ENCODE results near the gene QSOX1. TPM values are rescaled to one million over a fixed set of nuclear protein-coding genes. Genes with fewer than 3 reads are reported as not detected.
A peak's percentile ranks its signal among the peaks of the same experiment; 100 is the strongest.

QSOX1 gene
- total RNA-seq, 4 donors from 2014 or later, result 104 to 138 (median 107) TPM

GRCh38 chr1:180175291-180175690, 20.6 kb downstream of the QSOX1 start:
- H3K27me3 ChIP-seq, result no peaks in the 10 kb centered on the region
- intact Hi-C loops (cut with DNase I), result loop anchor here (10.0 kb wide), 1 partner anchor 220 kb away; the partner anchor contains the start of gene CEP350
- H3K4me3 ChIP-seq, result no peak overlapping the region
- H3K27ac ChIP-seq (replicated peaks in 1 of 4), result no peak overlapping the region
- H3K4me1 ChIP-seq, result peaks cover 13 to 28% (median 16%) of the 10 kb centered on the region in 4 donors
- WGBS, result 92% methylated on average over 5 of the region's 9 CpGs
- H3K9me3 ChIP-seq, result no peaks in the 10 kb centered on the region
- peaks cover 3 to 16% (median 4%) of the 10 kb centered on the region in 4 donors for H3K36me3 ChIP-seq
- DNase-seq (ENCODE audit: extremely low spot score), result no peak
- TF ChIP-seq POLR2AphosphoS5 (IDR thresholded peaks at IDR 0.05) (no peak), POLR2A (IDR thresholded peaks at IDR 0.05; ENCODE audit: low read depth) (no peak), CTCF (IDR thresholded peaks at IDR 0.05) (no peak), EP300 (IDR thresholded peaks at IDR 0.05) (no peak)

- DNase-seq (ENCODE audit: extremely low spot score), result no peak
- TF ChIP-seq POLR2A (IDR thresholded peaks at IDR 0.05; ENCODE audit: low read depth) (no peak), POLR2AphosphoS5 (IDR thresholded peaks at IDR 0.05) (no peak), EP300 (IDR thresholded peaks at IDR 0.05) (no peak), CTCF (IDR thresholded peaks at IDR 0.05) (no peak)
- no peak overlapping the region for H3K4me3 ChIP-seq
- intact Hi-C loops (cut with DNase I), result loop anchor here (10.0 kb wide), 1 partner anchor 221 kb away; the partner anchor contains the start of gene CEP350
- H3K36me3 ChIP-seq, result peaks cover 3 to 16% (median 4%) of the 10 kb centered on the region in 4 donors
- no peaks in the 10 kb centered on the region for H3K27me3 ChIP-seq
- WGBS, result 92% methylated on average over 7 of the region's 9 CpGs
- H3K9me3 ChIP-seq, result no peaks in the 10 kb centered on the region
- H3K27ac ChIP-seq (replicated peaks in 1 of 4), result no peak overlapping the region
- peaks cover 13 to 28% (median 16%) of the 10 kb centered on the region in 4 donors for H3K4me1 ChIP-seq
These were observed 21.1 kb downstream of the QSOX1 start for GRCh38 chr1:180175806-180176205.

GRCh38 chr1:180176965-180177364, 22.3 kb downstream of the QSOX1 start:
- Histone ChIP-seq H3K36me3 (peaks cover 7 to 24% (median 7%) of the 10 kb centered on the region in 4 donors), H3K4me1 (peaks cover 13 to 28% (median 16%) of the 10 kb centered on the region in 4 donors), H3K27ac (replicated peaks in 1 of 4) (no peak overlapping the region), H3K9me3 (no peaks in the 10 kb centered on the region), H3K27me3 (no peaks in the 10 kb centered on the region), H3K4me3 (no peak overlapping the region)
- no peak for TF ChIP-seq POLR2AphosphoS5 (IDR thresholded peaks at IDR 0.05)
- TF ChIP-seq EP300 (IDR thresholded peaks at IDR 0.05), result no peak
- TF ChIP-seq POLR2A (IDR thresholded peaks at IDR 0.05; ENCODE audit: low read depth), result no peak
- TF ChIP-seq CTCF (IDR thresholded peaks at IDR 0.05), result no peak
- 86% methylated on average over 4 of the region's 4 CpGs for WGBS
- intact Hi-C loops (cut with DNase I), result loop anchor here (10.0 kb wide), 1 partner anchor 222 kb away; the partner anchor contains the start of gene CEP350
- DNase-seq (ENCODE audit: extremely low spot score), result no peak

- Histone ChIP-seq H3K4me3 (no peak overlapping the region), H3K27me3 (no peaks in the 10 kb centered on the region), H3K36me3 (peaks cover 16 to 34% (median 16%) of the 10 kb centered on the region in 4 donors), H3K4me1 (peaks cover 13 to 25% (median 16%) of the 10 kb centered on the region in 4 donors), H3K9me3 (no peaks in the 10 kb centered on the region), H3K27ac (replicated peaks in 1 of 4) (no peak overlapping the region)
- no peak for DNase-seq (ENCODE audit: extremely low spot score)
- TF ChIP-seq POLR2A (IDR thresholded peaks at IDR 0.05; ENCODE audit: low read depth) (no peak), POLR2AphosphoS5 (IDR thresholded peaks at IDR 0.05) (no peak)
- WGBS, result 83% methylated on average over 4 of the region's 4 CpGs
- intact Hi-C loops (cut with DNase I), result loop anchor here (2.0 to 10.0 kb wide), 3 partner anchors 67 to 307 kb away; partner anchors contain the start of gene CEP350
These were observed 23.3 kb downstream of the QSOX1 start for GRCh38 chr1:180177931-180178330.

- Histone ChIP-seq H3K27ac (replicated peaks in 1 of 4) (no peak overlapping the region), H3K9me3 (no peaks in the 10 kb centered on the region), H3K27me3 (no peaks in the 10 kb centered on the region), H3K36me3 (peaks cover 16 to 41% (median 20%) of the 10 kb centered on the region in 4 donors), H3K4me3 (no peak overlapping the region), H3K4me1 (peaks cover 11 to 18% (median 11%) of the 10 kb centered on the region in 4 donors)
- intact Hi-C loops (cut with DNase I), result loop anchor here (2.0 to 10.0 kb wide), 3 partner anchors 68 to 308 kb away; partner anchors contain the start of gene CEP350
- TF ChIP-seq POLR2AphosphoS5 (IDR thresholded peaks at IDR 0.05), result peak in 1 of 2 donors; percentile 23
- peak; percentile 90 to 99 (median 96) for TF ChIP-seq CTCF (IDR thresholded peaks at IDR 0.05)
- no peak for TF ChIP-seq POLR2A (IDR thresholded peaks at IDR 0.05; ENCODE audit: low read depth)
- no peak for TF ChIP-seq EP300 (IDR thresholded peaks at IDR 0.05)
- WGBS, result 44% methylated on average over 12 of the region's 12 CpGs
- DNase-seq (ENCODE audit: extremely low spot score), result no peak
These were observed 24.0 kb downstream of the QSOX1 start for GRCh38 chr1:180178511-180179161.

Data from esophagus muscularis mucosa (tissue), 4 donors.